HuH-7 (cell line): Measurements from ENCODE around the gene HDDC2.
"Not testable (repeated sequence)": the region's sequence is repeated elsewhere in the genome, so short reads cannot be mapped to it uniquely, and the experiment has no call there.

Experiments used
- DNase-seq: peaks from one replicate; pipeline ENCODE4 v3.0.0; 2011; ENCODE audit warnings: low spot score

Gene HDDC2

DNA sequence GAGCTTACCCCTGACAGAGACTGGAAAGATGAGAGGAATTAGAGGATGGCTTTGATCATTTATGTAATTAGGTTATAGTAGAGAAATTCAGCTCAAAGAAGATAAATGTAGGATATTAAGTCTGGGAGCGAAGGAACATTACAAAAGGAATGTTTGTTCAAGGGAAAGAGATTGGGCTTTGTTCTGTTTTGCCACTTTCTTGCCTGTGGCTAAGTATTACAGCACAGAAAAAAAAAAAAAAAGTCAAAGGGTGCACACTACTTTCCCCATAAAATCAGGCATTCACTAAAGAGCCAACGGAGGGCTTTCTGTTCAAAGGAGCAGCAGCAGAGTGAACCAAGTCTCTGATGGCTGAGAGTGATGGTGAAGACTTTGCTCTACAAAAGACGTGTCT lies 5.0 kb upstream of the HDDC2 start:
- DNase-seq: no peak

DNA sequence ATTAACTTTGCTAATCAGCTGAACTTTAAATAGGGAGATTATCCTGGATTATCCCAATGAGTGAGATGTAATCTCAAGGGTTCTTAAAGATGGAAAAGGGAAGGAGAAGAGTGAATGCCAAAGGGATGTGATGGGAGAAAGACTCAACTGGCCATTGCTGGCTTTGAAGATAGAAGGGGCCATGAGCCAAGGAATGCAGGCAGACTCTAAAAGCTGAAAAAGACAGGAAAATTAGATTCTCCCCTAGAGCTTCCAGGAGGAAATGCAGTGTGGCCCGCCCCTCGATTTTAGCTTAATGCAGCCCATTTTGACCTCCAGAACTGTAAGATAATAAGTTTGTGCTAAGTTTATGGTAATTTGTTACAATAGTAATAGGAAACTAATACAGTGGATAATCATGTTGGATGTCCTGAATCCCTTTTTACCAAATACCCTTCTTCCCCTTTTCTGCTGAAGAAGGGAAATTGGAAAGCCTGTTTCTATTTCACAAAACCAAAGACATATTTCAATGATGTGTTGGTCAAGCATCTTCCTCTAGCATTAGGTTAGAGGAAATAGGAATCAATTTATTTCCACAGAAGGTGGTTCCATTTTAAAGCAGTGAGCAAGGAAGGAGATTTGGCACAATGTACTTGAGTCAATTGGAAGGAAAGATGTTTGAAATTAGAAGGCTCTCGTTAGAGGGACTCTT lies 3.3 kb upstream of the HDDC2 start:
- no peak for DNase-seq

DNA sequence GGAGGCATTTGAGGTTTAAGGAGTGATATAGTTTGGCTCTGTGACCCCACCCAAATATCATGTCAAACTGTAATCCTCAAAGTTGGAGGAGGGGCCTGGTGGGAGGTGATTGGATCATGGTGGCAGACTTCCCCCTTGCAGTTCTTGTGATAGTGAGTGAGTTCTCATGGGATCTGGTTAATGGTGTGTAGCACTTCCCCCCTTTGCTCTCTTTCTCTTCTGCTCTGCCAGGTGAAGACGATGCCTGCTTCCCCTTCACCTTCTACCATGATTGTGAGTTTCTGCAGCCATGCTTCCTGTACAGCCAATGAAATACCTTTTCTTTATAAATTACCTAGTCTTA lies 1.7 kb upstream of the HDDC2 start:
- no peak for DNase-seq

DNA sequence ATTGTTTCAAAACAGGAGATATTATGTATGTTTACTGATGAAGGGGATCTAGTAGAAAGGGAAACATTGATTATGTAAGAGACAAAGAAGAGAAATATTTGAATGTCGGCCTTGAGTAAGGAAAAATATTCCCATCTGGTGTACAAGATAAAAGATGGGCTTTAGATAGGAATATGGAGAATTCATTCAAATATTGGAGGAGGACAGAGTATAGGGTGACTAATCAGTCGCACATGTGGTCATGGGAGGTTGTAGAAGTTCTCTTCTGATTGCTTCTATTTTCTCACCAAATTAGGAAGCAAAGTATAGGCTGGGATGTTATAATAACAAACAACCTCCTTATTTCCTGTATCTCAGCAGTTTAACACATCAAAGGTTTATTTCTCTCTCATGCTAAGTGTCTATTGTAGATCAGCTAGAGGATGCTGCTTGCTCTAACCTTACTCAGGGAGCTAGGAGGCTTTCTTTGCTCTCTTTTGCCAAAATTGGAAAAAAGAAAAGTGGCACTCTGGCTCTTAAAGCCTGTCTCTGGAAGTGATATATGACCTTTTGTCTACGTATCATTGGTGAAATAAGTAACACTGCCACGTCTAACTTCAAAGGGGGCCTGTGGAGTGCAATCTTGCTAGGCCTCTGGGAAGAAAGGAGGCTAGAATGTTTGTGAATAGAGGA lies 1.2 kb upstream of the HDDC2 start:
- DNase-seq: no peak

DNA sequence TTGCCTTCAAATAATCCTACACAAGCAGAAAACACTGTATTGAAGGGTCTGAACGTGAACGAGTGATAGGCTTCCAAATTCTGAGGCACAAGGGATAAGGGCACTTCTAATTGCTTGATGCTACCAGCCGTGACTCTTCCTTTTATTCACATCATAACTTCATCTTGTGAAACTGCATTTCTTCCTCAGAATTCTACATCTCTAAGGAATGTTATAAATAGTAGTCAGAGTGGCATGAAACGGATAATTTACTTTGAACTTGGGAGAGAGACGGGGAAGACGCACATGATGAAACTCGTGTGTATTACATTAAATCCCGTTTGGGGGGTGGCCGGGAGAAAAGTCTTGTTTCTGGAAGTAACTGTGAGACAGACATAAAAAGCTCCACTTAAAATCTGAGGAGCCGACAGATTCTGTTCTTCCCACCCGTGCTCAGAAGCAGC lies 754 bp downstream of the HDDC2 start:
- no peak for DNase-seq

DNA sequence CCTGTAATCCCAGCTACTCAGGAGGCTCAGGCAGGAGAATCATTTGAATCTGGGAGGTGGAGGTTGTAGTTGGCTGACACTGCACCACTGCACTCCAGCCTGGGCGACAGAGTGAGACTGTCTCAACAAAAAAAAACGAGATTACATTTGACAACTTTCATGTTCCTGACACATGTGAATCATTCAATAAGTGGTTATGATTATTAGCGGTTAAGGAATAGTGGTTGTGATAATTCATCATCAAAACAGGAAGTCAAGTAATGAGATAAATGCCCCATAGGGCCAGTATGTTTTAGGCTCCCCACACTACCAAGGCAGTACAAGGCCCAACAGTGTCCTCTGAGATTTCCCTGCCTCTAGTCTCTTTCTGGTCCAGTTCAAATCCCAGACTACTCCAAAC lies 2.5 kb downstream of the HDDC2 start:
- DNase-seq: no peak

DNA sequence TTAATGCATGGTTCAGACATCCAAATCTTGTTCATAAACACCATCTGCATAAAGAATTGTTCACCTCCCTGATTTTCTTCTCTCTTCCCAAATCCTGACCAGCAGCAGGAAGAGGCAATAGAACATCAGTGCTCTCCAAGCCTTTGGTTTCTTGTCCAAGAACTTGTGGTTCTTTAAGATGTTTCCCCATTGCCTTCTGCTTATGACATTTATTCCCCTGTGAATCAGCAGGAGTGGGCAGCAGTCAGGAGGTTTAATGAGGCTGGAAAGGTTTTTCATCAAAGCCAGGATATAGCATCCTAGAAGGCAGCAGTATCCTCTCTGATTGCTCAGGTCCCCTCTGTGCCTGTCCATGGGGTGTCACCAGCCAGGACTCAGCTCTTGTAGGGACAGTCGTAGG lies 5.3 kb downstream of the HDDC2 start:
- no peak for DNase-seq

DNA sequence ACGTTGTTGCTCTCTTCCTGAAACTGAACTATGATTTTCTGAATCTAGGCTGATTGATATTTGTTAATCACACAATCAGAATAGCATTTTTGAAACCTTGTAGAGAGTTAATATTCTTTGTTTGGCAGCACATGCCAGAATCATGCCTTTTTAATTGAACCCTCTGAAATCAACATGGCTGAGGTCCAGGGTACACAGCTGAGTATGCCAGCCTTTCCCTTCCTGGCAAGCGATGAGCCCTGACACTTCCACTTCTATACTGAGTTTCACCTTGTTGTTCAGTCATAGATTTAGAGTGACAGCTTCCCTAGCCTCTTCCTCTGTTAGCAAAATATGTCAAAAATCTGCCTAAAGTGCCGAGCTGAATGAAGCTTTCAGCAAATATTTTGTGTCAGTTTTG lies 6.8 kb downstream of the HDDC2 start:
- no peak for DNase-seq

DNA sequence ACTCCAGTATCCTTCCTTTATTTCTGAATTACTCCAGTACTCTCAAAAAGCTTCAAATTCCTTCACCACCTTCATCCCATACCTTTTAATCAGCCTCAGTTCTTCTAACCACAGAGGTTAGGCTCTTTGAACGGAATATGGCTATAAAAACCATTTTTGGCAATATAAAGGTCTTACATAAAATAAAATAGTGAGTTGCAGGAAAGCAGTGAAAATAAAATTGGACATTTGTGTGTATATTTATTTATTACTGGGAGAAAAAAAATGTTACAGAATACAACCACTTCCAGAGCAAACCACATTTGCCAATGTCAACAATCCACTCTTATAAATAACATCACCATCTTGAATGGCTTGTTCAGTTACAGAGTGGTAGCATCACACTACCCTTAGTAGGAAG lies 7.7 kb downstream of the HDDC2 start:
- DNase-seq: no peak

DNA sequence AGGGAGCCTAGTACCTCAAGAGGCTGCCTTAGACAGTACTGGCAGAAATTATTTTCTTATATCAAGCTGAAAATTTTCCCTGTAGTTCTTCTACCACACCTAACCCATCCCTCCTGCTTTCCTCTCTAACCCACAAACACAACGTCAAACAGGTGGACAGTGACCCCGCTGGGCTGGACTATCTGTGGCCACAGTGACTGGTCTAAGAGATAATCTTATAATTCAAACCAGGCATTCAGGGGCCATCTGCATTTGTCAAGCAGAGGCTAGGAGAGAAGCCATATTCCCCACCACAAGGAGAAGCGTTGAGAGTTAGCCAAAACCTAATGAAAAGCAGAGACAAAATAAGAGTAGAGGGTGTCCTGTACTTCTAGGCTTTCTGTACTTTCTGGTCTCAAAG lies 8.2 kb downstream of the HDDC2 start:
- DNase-seq: no peak

DNA sequence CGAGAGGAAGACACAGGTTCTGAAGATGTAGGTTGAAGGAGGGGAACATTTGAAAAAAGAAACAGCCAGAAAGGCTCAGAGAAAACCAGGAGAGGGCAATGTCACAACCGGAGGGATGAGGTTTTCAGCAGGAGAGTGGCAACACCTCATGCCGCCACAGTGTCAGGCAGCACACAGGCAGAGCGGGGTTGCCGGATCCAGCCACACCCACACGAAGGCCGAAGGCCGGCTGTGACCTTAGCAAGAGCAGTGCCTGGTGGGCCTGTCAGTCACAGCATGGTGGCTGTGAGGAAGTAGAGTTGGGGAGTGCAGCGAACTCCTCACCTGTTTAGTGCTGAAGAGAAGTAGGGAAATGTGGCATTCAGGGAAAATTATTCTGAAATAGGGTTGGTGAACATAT lies 14.0 kb downstream of the HDDC2 start:
- DNase-seq: no peak

DNA sequence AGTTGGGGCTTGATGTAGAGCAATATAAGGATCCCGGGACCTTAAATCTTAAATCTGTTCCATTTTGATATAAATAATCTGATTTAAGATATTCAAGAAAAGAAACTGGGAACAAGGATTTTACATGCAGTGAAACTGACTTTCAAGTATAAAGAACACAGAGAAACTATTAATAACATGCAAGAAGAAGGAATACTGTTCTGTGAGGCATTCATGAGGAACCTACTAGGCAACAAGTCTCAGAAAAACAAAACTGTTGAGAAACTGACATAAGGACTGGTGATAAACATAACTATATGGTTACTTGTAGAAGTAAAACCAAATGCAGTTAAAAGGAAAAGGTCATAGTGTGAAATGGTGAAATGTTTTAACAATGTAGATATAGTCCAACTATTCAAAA lies 15.8 kb downstream of the HDDC2 start:
- DNase-seq: no peak

DNA sequence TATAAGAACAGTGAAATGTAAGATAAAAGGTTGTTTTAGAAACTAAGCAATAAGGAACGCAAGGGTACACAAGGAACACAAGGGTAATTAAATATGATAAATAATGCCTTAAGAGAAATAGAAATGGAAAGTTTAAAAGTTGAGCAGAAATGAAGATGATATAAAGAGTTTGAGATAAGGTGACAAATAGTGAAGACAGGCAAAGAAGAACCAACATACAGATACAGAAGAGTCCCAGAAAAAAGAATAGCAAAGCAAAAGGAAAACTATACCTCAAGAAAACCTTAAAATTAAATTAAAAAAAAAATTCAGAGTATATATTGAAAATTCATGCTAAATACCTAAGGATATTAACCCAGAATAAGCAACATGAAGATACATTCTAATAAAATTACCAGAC lies 16.4 kb downstream of the HDDC2 start:
- no peak for DNase-seq

DNA sequence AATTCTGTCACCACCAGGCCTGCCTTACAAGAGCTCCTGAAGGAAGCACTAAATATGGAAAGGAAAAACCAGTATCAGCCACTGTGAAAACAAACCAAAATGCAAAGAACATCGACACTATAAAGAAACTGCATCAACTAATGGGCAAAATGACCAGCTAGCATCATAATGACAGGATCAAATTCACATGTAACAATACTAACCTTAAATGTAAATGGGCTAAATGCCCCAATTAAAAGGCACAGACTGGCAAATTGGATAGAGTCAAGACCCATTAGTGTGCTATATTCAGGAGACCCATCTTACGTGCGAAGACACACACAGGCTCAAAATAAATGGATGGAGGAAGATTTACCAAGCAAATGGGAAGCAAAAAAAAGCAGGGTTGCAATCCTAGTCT lies 19.3 kb downstream of the HDDC2 start:
- DNase-seq: not testable (repeated sequence)

DNA sequence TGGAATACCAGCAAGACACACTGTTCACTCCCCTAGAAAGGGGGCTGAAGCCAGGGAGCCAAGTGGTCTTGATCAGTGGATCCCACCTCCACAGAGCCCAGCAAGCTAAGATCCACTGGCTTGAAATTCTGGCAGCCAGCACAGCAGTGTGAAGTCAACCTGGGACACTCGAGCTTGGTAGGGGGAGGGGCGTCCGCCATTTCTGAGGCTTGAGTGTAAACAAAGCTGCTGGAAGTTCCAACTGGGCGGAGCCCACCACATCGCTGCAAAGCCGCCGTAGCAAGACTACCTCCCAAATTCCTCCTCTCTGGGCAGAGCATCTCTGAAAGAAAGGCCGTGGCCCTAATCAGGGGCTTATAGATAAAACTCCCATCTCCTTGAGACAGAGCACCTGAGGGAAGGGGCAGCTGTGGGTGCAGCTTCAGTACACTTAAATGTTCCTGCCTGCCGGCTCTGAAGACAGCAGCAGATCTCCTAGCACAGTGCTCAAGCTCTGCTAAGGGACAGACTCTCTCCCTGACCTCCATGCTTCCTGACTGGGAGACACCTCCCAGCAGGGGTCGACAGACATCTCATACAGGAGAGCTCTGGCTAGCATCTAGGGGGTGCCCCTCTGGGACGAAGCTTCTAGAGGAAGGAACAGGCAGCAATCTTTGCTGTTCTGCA lies 21.3 kb downstream of the HDDC2 start:
- not testable (repeated sequence) for DNase-seq

DNA sequence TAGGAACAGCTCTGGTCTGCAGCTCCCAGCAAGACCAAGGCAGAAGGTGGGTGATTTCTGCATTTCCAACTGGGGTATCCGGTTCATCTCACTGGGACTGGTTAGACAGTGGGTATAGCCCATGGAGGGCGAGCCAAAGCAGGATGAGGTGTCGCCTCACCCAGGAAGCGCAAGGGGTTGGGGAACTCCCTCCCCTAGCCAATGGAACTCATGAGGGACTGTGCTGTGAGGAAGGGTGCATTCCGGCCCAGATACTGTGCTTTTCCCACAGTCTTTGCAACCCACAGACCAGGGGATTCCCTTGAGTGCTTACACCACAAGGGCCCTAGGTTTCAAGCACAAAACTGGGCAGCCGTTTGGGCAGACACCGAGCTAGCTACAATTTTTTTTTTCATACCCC lies 21.8 kb downstream of the HDDC2 start:
- DNase-seq: no peak

DNA sequence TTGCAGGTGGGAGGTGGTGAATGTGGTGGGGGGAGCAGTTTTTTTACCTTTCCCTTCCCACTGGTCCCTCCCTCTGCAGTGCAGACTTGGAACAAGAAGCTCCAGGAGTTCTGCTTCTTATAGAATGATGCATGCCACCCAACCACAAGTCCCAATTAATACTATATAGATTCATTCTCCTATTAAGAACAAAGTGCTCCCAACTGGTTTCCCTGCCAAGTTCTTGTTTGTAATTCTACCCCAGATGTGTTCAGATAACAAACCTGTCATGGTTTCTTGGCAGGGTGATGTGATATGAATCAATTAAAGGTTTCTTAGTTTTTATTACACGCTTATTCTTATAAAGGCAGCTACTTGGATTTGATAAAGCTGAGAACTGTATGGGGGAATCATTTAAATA lies 23.9 kb downstream of the HDDC2 start:
- no peak for DNase-seq

DNA sequence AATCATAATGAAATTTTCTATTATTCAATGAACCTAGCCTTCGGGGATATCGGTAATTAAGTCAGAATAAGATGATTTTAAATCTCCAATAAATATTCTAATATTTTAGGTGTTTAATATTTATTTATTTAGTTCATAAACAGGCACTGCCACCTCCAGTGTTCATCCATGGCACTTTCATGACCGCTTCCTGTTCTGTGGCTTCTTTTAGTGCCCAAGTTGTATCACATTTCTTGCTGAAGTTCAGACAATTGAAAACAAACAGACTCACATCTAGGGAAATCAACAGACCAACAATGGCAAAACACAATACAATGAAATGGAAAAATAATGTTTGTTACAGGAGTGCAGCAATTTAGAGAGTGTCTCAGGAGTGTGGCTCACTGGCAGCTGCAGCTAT lies 26.0 kb downstream of the HDDC2 start:
- no peak for DNase-seq

DNA sequence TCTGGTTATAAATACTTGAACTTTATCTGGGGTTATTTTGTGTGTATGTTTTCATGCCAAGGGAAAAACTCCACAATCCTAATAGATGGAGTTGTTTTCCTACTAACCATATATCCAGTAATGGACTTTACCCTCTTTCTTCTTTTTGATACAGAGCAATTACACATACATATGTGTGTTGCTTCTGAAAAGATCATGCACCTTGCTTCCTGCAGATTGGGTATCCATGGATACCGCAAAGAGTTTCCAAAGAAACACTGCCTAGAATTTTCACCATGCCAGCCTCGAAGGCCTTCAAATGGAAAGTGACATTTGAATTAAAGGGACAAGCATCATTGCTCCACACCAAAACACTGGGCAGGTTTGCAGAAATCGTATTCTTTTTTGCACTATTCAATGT lies 26.8 kb downstream of the HDDC2 start:
- no peak for DNase-seq

DNA sequence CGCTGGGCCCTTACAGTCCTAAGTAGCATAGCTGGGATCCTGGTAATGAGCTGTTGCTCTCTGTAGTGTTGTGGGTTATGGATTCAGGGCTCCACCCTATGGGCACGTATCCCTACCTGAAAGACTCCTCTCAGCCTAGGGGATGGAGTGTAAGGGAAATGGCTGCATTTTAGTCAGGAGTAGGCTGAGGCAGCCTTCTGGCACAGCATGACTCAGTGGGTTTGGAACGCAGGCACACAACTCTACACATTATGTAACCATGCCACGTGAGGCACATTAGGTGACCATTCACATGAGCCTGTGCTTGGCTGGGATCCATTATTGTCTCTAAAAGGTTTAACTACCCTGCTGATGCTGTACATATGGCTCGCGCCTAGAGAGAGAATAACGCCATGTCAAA lies 27.8 kb downstream of the HDDC2 start:
- no peak for DNase-seq

DNA sequence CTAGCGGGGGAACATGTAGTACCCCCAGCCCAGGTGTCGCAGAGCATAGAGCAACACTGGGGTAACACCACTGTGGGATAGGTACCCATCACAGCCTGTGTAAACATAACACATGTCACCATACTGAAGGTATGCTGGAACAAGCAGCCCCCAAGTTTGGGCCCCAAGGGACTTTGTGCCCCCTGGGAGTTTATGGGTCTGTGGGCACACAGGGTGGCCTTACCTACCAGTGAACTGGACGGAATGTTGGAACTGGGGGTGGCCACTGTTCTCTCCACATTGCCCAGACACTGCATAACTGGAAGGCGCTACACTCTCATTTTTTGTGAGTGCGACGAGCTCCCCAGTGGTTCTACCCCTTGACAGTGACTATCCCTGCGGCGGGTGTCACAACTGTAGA lies 28.5 kb downstream of the HDDC2 start:
- no peak for DNase-seq

DNA sequence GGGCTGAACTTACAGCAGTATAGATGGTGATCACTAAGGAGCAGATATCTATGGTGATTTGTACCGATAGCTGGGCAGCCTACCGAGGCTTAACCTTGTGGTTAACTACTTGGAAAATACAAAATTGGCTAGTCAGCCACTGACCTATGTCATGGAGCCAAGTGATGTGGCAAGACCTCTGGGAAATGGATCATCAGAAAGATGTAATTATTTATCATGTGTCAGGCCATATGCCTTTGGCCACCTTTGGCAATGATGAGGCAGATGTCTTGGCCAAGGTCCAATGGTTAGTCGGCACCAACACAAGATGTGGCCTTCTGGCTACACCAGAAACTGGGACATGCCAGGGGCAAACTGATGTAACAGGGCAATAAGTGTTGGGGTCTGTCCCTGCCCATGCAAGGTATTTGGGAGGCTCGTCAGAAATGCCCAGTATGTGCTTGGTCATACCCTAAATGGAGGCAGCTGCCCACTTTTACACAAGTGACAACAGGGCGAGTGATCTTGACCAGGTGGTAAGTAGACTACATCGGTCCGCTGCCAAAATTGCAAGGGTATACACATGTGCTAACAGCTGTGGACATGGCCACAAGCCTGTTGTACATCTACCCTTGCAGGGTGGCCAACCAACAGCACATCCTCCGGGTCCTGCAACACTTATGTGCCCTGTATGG lies 30.1 kb downstream of the HDDC2 start:
- DNase-seq: no peak

DNA sequence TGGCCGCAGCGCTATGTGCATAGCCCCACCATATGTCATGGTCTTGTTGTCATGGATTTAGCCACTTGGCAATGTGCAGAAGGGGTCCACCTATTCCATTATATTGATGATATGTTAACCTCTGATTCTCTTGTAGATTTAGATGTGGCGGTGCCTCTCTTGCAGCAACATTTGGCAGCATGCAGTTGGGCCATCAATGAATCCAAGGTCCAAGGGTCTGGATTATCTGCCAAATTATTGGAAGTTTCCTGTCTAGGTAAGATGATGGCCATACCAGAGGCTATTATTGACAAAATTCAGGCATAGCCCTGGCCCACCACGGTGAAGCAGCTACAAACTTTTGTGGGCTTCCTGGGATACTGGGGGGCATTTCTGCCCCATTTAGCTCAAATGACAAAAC lies 31.4 kb downstream of the HDDC2 start:
- no peak for DNase-seq
